ENCODE data around the gene ZNF445.
"Not testable (repeated sequence)": the region's sequence is repeated elsewhere in the genome, so short reads cannot be mapped to it uniquely, and the experiment has no call there.

Gene ZNF445

DNA sequence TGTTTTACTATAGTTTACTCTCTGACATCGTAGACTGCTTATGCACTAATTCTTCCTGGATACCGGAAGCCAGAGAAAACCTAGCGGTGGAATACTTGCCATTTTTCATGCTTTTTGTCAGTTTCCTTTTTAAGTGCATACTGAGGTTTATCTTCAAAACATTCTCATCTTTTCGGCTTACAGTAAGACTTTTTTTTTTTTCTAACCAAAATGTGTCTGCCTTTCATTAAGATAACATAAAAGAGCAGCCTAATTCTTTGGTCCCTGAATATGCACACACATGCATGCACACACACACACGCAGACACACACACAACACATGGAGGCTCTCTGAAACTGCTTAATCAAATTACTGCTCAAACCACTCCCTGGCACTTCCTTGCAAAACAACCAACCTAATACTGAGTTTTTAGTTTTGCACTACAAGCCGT is 1.3 kb downstream of the ZNF445 start:
- peak overlapping the region; percentile 81 for H3K27ac ChIP-seq

DNA sequence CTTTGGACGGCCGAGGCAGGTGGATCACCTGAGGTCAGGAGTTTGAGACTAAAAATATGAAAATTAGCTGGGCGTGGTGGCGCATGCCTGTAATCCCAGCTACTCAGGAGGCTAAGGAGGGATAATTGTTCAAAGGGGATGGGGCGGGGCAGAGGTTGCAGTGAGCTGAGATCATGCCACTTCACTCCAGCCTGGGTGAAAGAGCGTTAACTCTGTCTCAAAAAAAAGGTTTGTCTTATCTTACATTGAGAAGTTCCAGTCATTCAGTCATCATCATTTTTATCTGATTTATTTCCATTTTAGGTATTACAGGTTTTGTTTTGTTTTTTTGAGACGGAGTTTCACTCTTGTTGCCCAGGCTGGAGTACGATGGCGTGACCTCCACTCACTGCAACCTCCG is 2.6 kb downstream of the ZNF445 start:
- not testable (repeated sequence) for H3K27ac ChIP-seq

More for the DNA sequence above, 1.3 kb downstream of the ZNF445 start:
- TF ChIP-seq, protein P1, sequence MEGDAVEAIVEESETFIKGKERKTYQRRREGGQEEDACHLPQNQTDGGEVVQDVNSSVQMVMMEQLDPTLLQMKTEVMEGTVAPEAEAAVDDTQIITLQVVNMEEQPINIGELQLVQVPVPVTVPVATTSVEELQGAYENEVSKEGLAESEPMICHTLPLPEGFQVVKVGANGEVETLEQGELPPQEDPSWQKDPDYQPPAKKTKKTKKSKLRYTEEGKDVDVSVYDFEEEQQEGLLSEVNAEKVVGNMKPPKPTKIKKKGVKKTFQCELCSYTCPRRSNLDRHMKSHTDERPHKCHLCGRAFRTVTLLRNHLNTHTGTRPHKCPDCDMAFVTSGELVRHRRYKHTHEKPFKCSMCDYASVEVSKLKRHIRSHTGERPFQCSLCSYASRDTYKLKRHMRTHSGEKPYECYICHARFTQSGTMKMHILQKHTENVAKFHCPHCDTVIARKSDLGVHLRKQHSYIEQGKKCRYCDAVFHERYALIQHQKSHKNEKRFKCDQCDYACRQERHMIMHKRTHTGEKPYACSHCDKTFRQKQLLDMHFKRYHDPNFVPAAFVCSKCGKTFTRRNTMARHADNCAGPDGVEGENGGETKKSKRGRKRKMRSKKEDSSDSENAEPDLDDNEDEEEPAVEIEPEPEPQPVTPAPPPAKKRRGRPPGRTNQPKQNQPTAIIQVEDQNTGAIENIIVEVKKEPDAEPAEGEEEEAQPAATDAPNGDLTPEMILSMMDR (conservative IDR thresholded peaks at IDR 0.05), result no peak

DNA sequence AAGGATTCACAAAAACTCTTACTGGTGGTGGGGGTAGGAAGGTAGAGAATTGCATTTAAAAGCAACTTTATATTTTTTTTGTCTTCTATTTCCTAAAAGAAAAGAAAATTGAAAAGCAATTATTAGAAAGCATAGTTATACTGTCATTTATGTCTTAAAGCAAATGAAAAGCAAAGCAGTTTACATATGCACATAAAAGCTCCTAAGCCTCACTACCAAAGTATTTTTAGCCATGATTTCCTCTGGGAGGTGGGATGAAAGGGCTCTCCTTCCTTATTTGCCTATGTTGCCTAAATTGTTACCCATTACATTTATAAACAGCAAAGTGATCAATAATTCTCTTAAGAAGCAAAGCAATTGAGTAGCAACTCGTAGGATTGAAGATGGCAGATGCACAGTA is 7.0 kb downstream of the ZNF445 start:
- TF ChIP-seq, protein P1 (conservative IDR thresholded peaks at IDR 0.05), result no peak
- no peak overlapping the region for H3K27ac ChIP-seq

DNA sequence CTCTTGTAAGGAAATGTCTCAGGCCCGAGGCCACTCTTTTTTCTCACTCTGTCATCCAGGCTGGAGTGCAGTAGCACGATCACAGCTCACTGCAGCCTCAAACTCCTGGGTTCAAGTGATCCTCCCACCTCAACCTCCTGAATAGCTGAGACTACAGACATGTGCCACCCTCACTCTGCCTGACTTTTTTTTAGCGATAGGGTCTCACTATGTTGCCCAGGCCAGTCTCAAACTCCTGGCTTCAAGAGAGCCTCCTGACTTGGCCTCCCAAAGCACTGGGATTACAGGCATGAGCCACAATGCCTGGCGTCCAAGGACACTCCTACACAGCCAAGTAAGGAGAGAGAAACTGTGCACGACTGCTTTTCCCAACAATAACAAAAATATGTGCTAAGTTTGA is 7.6 kb downstream of the ZNF445 start:
- H3K27ac ChIP-seq, result no peak overlapping the region
- TF ChIP-seq, protein P1 (conservative IDR thresholded peaks at IDR 0.05), result no peak

DNA sequence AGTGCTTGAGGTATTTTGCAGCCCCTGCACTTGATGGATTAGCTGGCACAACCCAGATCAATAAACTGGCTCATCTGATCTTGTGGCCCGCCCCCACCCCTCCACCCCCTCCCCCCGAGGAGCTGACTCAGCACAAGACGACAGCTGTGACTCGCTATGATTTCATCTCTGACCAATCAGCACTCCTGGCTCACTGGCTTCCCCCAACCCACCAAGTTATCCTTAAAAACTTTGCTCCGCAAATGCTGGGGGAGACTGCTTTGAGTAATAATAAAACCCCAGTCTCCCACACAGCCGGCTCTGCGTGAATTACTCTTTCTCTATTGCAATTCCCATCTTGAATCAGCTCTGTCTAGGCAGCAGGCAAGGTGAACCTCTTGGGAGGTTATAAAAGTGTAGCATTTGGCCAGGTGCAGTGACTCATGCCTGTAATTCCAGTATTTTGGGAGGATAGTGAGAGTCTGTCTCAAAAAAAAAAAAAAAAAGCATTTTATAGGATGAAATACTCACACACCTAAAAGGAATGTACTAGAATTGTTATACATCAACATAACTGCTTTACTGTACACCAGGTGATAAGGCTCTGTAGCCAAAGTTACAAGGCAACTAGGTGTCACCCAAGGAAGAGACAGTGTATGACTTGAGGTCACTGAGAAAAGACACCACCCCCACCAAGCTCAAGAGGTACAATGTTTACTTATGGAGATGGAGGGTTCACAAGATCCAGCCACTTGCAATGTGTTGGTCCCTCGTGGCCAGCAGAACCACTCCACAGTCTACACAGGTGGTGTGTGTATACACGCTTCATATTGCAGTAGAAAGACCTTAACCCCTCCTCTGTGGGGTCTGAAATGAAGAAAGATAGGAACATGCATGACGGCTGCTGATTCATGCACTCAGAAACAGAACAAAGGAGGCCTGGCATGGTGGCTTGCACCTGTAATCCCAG is 8.6 kb downstream of the ZNF445 start:
- no peak overlapping the region for H3K27ac ChIP-seq
- TF ChIP-seq, protein P1 (conservative IDR thresholded peaks at IDR 0.05), result no peak

DNA sequence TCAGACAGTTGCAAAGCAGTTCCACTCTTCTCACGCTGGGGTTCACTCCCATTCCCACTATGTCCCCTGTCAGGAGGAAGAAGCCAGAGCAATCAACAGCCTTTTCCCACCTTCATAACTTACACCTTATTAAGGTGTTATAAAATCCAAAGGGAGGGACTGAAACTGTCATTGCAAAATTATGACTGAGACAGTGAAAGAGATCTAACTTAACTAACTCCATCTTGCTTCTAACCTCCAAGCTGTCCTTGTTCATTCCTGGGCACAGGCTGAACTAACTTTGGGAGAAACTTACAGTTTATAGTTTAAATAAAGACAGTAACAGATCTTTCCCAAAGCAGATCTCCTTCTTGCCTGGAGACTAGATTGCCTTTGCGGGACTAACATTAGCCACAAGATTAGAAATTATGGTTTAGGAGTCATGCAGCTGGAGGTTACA is 9.4 kb downstream of the ZNF445 start:
- not testable (repeated sequence) for H3K27ac ChIP-seq

DNA sequence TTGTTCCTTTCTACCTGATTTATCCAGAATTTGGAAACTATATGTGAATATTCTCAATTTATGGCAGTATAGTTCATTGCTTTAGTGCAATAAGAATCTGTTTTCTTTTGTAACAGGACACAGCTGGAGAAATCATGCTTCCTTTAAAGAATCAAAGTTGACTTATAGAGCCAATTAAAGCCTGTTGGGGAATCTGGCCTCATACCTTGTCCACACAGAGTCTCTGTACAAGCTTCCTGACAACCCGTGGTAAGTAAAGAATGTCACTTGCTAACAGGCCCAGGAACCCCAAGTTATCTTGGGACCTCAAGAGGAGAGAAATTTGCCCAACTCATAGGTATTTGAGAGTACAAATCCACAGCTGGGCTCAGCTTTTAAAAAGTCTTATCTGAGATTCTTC is 10.2 kb downstream of the ZNF445 start:
- TF ChIP-seq, protein P1 (conservative IDR thresholded peaks at IDR 0.05), result no peak
- H3K27ac ChIP-seq, result no peak overlapping the region

DNA sequence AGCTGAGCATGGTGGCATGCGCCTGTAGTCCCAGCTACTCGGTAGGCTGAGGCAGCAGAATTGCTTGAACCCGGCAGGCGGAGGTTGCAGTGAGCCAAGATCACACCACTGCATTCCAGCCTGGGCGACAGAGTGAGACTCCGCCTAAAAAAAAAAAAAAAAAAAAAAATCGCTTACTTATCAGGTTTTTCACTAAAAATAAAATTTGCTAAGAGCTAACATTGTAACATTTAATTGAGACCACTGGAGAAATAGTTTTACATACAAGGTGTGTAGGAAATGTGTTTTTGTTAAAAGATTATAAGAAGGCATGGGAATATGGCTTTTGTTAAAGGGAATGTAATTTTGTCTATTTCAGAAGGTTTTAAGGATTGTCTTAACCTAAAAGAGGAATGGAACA is 12.6 kb downstream of the ZNF445 start:
- H3K27ac ChIP-seq, result not testable (repeated sequence)

DNA sequence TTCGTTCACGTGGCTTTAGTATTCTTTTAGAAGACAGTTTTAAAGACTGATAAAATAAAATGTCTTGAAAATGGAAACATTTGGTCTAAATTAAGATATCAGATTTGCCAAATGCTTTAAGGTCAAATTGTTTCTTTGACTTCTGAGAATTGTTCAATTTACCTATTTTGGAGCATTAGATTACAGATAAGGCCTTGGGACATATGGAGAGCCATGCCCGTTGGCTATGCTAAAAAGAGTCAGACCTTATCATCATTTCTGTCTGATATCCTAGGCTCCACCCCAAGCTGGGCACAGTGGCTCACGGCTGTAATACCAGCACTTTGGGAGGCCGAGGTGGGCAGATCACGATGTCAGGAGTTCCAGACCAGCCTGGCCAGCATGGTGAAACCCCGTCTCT is 13.0 kb downstream of the ZNF445 start:
- no peak overlapping the region for H3K27ac ChIP-seq
- TF ChIP-seq, protein P1 (conservative IDR thresholded peaks at IDR 0.05), result no peak

DNA sequence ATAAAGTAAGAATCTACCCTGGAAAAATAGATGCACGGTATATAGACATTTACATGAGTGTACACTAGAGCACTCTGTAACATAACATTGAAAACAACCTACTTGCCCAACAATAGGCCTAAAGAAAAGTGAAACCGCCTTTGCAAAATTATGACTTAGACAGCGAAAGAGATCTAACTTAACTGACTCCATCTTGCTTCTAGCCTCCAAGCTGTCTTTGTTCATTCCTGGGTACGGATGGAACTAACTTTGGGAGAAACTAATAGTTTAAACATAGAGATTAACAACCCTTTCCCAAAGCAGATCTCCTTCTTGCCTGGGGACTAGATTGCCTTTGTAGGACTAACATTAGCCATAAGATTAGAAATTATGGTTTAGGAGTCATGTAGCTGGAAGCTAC is 17.4 kb downstream of the ZNF445 start:
- not testable (repeated sequence) for H3K27ac ChIP-seq

Measured in VCaP (cell line).